ENCODE measurements around the gene FCRL6. TPM values are rescaled to one million over a fixed set of nuclear protein-coding genes. Genes with fewer than 3 reads are reported as not detected.
A peak's percentile ranks its signal among the peaks of the same experiment; 100 is the strongest.

FCRL6 gene
- total RNA-seq, 1 donor from 2014 or later, result not detected

GRCh38 chr1:159756397-159756796, 45.8 kb upstream of the FCRL6 start:
- H2AFZ ChIP-seq (replicated peaks), result no peak overlapping the region
- H3K27me3 Mint-ChIP-seq (ENCODE audit: insufficient read depth, low read depth), result peaks cover 3% of the 10 kb centered on the region
- H3F3A ChIP-seq (ENCODE audit: low read depth), result no peaks in the 10 kb centered on the region
- H3K27ac Mint-ChIP-seq, result no peak overlapping the region
- no peak overlapping the region for H3K4me2 ChIP-seq
- no peaks in the 10 kb centered on the region for H4K20me1 ChIP-seq (ENCODE audit: low read depth)
- no peaks in the 10 kb centered on the region for H3K79me2 ChIP-seq (ENCODE audit: low read depth)
- H3K9me3 ChIP-seq (ENCODE audit: low read depth), result no peaks in the 10 kb centered on the region
- TF ChIP-seq CTCF (IDR thresholded peaks at IDR 0.05) (no peak), EZH2 (IDR thresholded peaks at IDR 0.05) (no peak), EZH2phosphoT487 (IDR thresholded peaks at IDR 0.05) (no peak)
- H3K27me3 ChIP-seq, result no peaks in the 10 kb centered on the region
- H3K4me1 ChIP-seq, result no peaks in the 10 kb centered on the region
- DNase-seq (ENCODE audit: low spot score), result no peak
- H3K9ac ChIP-seq, result no peak overlapping the region
- H3K36me3 Mint-ChIP-seq, result no peaks in the 10 kb centered on the region
- no peaks in the 10 kb centered on the region for H3K4me1 Mint-ChIP-seq
- H3K4me3 ChIP-seq, result no peak overlapping the region
- H3K27ac ChIP-seq, result no peak overlapping the region
- H3K36me3 ChIP-seq, result no peaks in the 10 kb centered on the region
- no peaks in the 10 kb centered on the region for H3K9me3 Mint-ChIP-seq
- no peak overlapping the region for H3K4me3 Mint-ChIP-seq

- Mint-ChIP-seq H3K27me3 (ENCODE audit: insufficient read depth, low read depth) (peaks cover 2% of the 10 kb centered on the region), H3K4me1 (no peaks in the 10 kb centered on the region), H3K4me3 (no peak overlapping the region), H3K9me3 (no peaks in the 10 kb centered on the region), H3K27ac (no peak overlapping the region), H3K36me3 (no peaks in the 10 kb centered on the region)
- Histone ChIP-seq H4K20me1 (ENCODE audit: low read depth) (no peaks in the 10 kb centered on the region), H2AFZ (replicated peaks) (no peak overlapping the region), H3K4me3 (no peak overlapping the region), H3K4me2 (no peak overlapping the region), H3K9me3 (ENCODE audit: low read depth) (no peaks in the 10 kb centered on the region), H3K79me2 (ENCODE audit: low read depth) (no peaks in the 10 kb centered on the region), H3K4me1 (peaks cover 6% of the 10 kb centered on the region), H3F3A (ENCODE audit: low read depth) (no peaks in the 10 kb centered on the region), H3K36me3 (no peaks in the 10 kb centered on the region), H3K27ac (no peak overlapping the region), H3K27me3 (no peaks in the 10 kb centered on the region), H3K9ac (no peak overlapping the region)
- no peak for TF ChIP-seq EZH2 (IDR thresholded peaks at IDR 0.05)
- TF ChIP-seq EZH2phosphoT487 (IDR thresholded peaks at IDR 0.05), result no peak
- no peak for TF ChIP-seq CTCF (IDR thresholded peaks at IDR 0.05)
- peak; percentile 8 for DNase-seq (ENCODE audit: low spot score)
Observed at GRCh38 chr1:159763686-159764085, 38.5 kb upstream of the FCRL6 start.

- H2AFZ ChIP-seq (replicated peaks), result no peak overlapping the region
- peaks cover 6% of the 10 kb centered on the region for H3K4me1 ChIP-seq
- no peaks in the 10 kb centered on the region for H3K9me3 ChIP-seq (ENCODE audit: low read depth)
- Mint-ChIP-seq H3K9me3 (no peaks in the 10 kb centered on the region), H3K4me3 (no peak overlapping the region), H3K36me3 (no peaks in the 10 kb centered on the region), H3K27ac (no peak overlapping the region), H3K27me3 (ENCODE audit: insufficient read depth, low read depth) (peaks cover 6% of the 10 kb centered on the region), H3K4me1 (no peaks in the 10 kb centered on the region)
- no peak overlapping the region for H3K4me3 ChIP-seq
- H3K4me2 ChIP-seq, result no peak overlapping the region
- no peaks in the 10 kb centered on the region for H3K36me3 ChIP-seq
- no peak for TF ChIP-seq EZH2phosphoT487 (IDR thresholded peaks at IDR 0.05)
- no peak for TF ChIP-seq CTCF (IDR thresholded peaks at IDR 0.05)
- no peak for TF ChIP-seq EZH2 (IDR thresholded peaks at IDR 0.05)
- no peaks in the 10 kb centered on the region for H3F3A ChIP-seq (ENCODE audit: low read depth)
- H3K79me2 ChIP-seq (ENCODE audit: low read depth), result no peaks in the 10 kb centered on the region
- H3K9ac ChIP-seq, result no peak overlapping the region
- no peak for DNase-seq (ENCODE audit: low spot score)
- H4K20me1 ChIP-seq (ENCODE audit: low read depth), result no peaks in the 10 kb centered on the region
- H3K27me3 ChIP-seq, result no peaks in the 10 kb centered on the region
- no peak overlapping the region for H3K27ac ChIP-seq
Observed at GRCh38 chr1:159765806-159766205, 36.4 kb upstream of the FCRL6 start.
